HUES64 (cell line): ENCODE measurements around the gene WWC2.

Experiments
- H3K27ac ChIP-seq: 2 replicates; pipeline ENCODE4 v1.7.0; 2013; ENCODE audit warnings: low read depth, low read length, inconsistent platforms
- H3K27me3 ChIP-seq: 2 replicates; pipeline ENCODE4 v1.6.1; 2013; ENCODE audit warnings: mild to moderate bottlenecking, low read length; ENCODE audit not compliant: insufficient read depth
- H3K36me3 ChIP-seq: 2 replicates; pipeline ENCODE4 v1.6.1; 2013; ENCODE audit warnings: mild to moderate bottlenecking, low read length; ENCODE audit not compliant: insufficient read depth
- H3K4me1 ChIP-seq: 2 replicates; pipeline ENCODE4 v1.6.1; 2013; ENCODE audit warnings: mild to moderate bottlenecking, low read length, moderate library complexity; ENCODE audit not compliant: insufficient read depth
- H3K4me3 ChIP-seq: 2 replicates; pipeline ENCODE4 v1.5.1; 2013; ENCODE audit warnings: mild to moderate bottlenecking, low read length, moderate library complexity
- H3K9ac ChIP-seq: 2 replicates; pipeline ENCODE4 v1.6.1; 2013; ENCODE audit warnings: mild to moderate bottlenecking, low read depth, low read length
- H3K9me3 ChIP-seq: 2 replicates; pipeline ENCODE4 v1.6.1; 2013; ENCODE audit warnings: low read depth, low read length; ENCODE audit not compliant: insufficient read depth
- WGBS: fragments of 150-250, 120-280 bp; methylation state at CpG from one replicate; pipeline ENCODE4 v1.1.7; 2013; ENCODE audit warnings: missing lambda C conversion rate; 5-methylcytosine and 5-hydroxymethylcytosine counted together

The WWC2 gene

GRCh38 chr4:183284258-183284785 lies 185.3 kb downstream of the WWC2 start:
- peaks cover 96% of the 10 kb centered on the region for H3K36me3 ChIP-seq
- H3K27ac ChIP-seq = no peak overlapping the region
- WGBS = 96% methylated on average over 12 of the region's 12 CpGs
- H3K4me3 ChIP-seq = no peak overlapping the region
- no peaks in the 10 kb centered on the region for H3K9me3 ChIP-seq
- H3K4me1 ChIP-seq = no peaks in the 10 kb centered on the region
- H3K27me3 ChIP-seq = no peaks in the 10 kb centered on the region
- H3K9ac ChIP-seq = no peak overlapping the region

GRCh38 chr4:183284965-183285364 lies 185.9 kb downstream of the WWC2 start:
- peaks cover 100% of the 10 kb centered on the region for H3K36me3 ChIP-seq
- H3K27ac ChIP-seq = no peak overlapping the region
- H3K4me3 ChIP-seq = no peak overlapping the region
- no peaks in the 10 kb centered on the region for H3K9me3 ChIP-seq
- no peaks in the 10 kb centered on the region for H3K4me1 ChIP-seq
- 98% methylated on average over 4 of the region's 4 CpGs for WGBS
- no peak overlapping the region for H3K9ac ChIP-seq
- H3K27me3 ChIP-seq = no peaks in the 10 kb centered on the region

- Histone ChIP-seq H3K9me3 (no peaks in the 10 kb centered on the region), H3K27me3 (no peaks in the 10 kb centered on the region), H3K36me3 (peaks cover 100% of the 10 kb centered on the region), H3K9ac (no peak overlapping the region), H3K4me3 (no peak overlapping the region), H3K4me1 (no peaks in the 10 kb centered on the region), H3K27ac (no peak overlapping the region)
- 97% methylated on average over 7 of the region's 7 CpGs for WGBS
Observed at GRCh38 chr4:183285886-183286285, 186.8 kb downstream of the WWC2 start.

- Histone ChIP-seq H3K36me3 (peaks cover 100% of the 10 kb centered on the region), H3K9me3 (no peaks in the 10 kb centered on the region), H3K27ac (no peak overlapping the region), H3K4me3 (no peak overlapping the region), H3K27me3 (no peaks in the 10 kb centered on the region), H3K4me1 (no peaks in the 10 kb centered on the region), H3K9ac (no peak overlapping the region)
- WGBS = 95% methylated on average over 11 of the region's 11 CpGs
Observed at GRCh38 chr4:183286590-183287308, 187.7 kb downstream of the WWC2 start.

DNA sequence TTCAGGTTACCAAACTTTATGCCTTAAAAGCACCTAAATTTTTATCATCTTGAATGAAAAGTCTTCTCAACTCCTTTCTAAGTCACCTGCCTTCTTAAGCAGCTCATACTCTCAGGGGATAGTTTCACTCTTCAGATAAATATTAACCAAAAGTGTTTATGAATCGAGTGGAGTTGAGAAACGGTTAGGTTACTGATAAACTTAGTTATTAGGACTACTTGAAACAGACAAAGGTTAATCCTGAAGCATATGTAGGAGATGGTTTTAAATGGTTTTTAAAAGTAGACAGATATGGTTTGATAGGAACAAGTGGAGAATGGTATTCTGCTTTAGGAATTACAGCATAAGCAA lies 188.2 kb downstream of the WWC2 start:
- Histone ChIP-seq H3K9ac (no peak overlapping the region), H3K9me3 (no peaks in the 10 kb centered on the region), H3K36me3 (peaks cover 100% of the 10 kb centered on the region), H3K27ac (no peak overlapping the region), H3K4me1 (no peaks in the 10 kb centered on the region), H3K27me3 (no peaks in the 10 kb centered on the region), H3K4me3 (no peak overlapping the region)
- 98% methylated on average over 2 of the region's 2 CpGs for WGBS

DNA sequence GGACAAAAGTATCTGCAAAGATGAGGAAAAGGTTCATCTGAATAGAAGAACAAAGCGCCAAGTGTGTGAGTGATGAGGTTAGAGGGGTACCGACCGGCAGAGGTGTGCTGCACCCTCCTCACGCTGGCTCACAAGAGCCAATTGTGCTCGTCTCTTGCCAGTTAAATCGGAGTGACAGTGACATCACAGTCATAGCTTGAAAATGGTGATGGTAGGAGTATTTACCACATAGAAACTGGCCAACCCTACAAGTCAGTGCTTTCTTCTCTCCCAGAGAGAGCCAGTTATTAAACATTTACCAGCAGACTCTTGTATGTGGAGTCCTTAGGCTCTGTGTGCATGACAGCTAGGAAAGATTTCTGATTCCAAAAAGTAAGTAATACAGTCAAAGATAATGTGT lies 188.6 kb downstream of the WWC2 start:
- H3K36me3 ChIP-seq = peaks cover 100% of the 10 kb centered on the region

DNA sequence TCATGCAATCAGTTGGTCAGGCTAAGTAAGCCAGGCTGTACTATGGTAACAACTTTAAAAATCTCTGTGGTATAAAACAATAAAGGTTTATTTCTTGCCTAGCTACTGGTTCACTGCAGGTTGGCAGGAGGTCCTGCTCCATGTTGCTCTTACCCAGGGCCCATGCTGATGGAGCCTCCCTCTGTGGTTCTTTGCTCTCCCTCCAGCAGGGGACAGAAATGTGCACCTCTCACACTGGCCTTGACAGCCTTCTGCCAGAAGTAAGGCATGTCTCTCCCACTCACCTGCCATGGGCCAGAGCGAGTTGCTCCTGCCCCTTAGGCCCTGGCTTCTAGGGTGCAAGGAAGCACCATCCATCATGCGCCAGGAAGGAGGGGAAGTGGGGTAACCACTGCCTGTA lies 189.9 kb downstream of the WWC2 start:
- no peak overlapping the region for H3K4me3 ChIP-seq
- no peak overlapping the region for H3K27ac ChIP-seq
- 97% methylated on average over 2 of the region's 2 CpGs for WGBS
- H3K9ac ChIP-seq = no peak overlapping the region
- peaks cover 98% of the 10 kb centered on the region for H3K36me3 ChIP-seq
- no peaks in the 10 kb centered on the region for H3K27me3 ChIP-seq
- H3K4me1 ChIP-seq = no peaks in the 10 kb centered on the region
- no peaks in the 10 kb centered on the region for H3K9me3 ChIP-seq

More for the DNA sequence above, 188.6 kb downstream of the WWC2 start:
- 95% methylated on average over 6 of the region's 6 CpGs for WGBS
- Histone ChIP-seq H3K27ac (no peak overlapping the region), H3K4me3 (no peak overlapping the region), H3K9ac (no peak overlapping the region), H3K9me3 (no peaks in the 10 kb centered on the region), H3K27me3 (no peaks in the 10 kb centered on the region), H3K4me1 (no peaks in the 10 kb centered on the region)

DNA sequence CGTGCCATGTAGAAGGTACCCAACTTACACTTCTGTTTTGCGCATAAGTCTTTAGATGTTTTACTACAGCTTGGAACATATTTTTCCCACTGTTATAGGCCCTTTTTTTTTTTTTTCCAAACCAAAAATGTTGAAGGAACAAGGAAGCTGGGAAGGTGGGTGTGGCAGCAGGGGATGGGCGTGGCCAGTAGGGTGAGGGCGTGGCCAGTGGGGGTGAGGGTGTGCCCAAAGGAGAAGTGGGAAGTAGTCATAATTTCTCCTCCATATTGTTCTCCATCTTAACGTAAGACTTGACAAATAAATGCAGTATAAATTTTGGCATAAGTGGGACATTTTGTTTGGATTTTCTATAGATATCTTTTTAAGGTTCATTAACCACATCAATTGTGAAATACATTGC lies 190.6 kb downstream of the WWC2 start:
- Histone ChIP-seq H3K27me3 (no peaks in the 10 kb centered on the region), H3K9me3 (no peaks in the 10 kb centered on the region), H3K36me3 (peaks cover 98% of the 10 kb centered on the region), H3K4me3 (no peak overlapping the region), H3K9ac (no peak overlapping the region), H3K4me1 (no peaks in the 10 kb centered on the region), H3K27ac (no peak overlapping the region)
- WGBS = over 99% methylated on average over 3 of the region's 5 CpGs

GRCh38 chr4:183291070-183291469 lies 192.0 kb downstream of the WWC2 start:
- Histone ChIP-seq H3K9me3 (no peaks in the 10 kb centered on the region), H3K4me3 (no peak overlapping the region), H3K27me3 (no peaks in the 10 kb centered on the region), H3K27ac (no peak overlapping the region), H3K9ac (no peak overlapping the region), H3K36me3 (peaks cover 98% of the 10 kb centered on the region), H3K4me1 (no peaks in the 10 kb centered on the region)
- 90% methylated on average over 2 of the region's 2 CpGs for WGBS

- WGBS = 94% methylated on average over 10 of the region's 10 CpGs
- no peak overlapping the region; the same call in 1 of the 2 replicates for H3K27ac ChIP-seq
- H3K9me3 ChIP-seq = no peaks in the 10 kb centered on the region
- H3K9ac ChIP-seq = no peak overlapping the region
- no peaks in the 10 kb centered on the region for H3K4me1 ChIP-seq
- H3K36me3 ChIP-seq = peaks cover 83% of the 10 kb centered on the region
- H3K4me3 ChIP-seq = no peak overlapping the region
- H3K27me3 ChIP-seq = no peaks in the 10 kb centered on the region
Observed at GRCh38 chr4:183295711-183296110, 196.7 kb downstream of the WWC2 start.

GRCh38 chr4:183297675-183298074 lies 198.6 kb downstream of the WWC2 start:
- Histone ChIP-seq H3K9ac (no peak overlapping the region), H3K4me3 (no peak overlapping the region)

DNA sequence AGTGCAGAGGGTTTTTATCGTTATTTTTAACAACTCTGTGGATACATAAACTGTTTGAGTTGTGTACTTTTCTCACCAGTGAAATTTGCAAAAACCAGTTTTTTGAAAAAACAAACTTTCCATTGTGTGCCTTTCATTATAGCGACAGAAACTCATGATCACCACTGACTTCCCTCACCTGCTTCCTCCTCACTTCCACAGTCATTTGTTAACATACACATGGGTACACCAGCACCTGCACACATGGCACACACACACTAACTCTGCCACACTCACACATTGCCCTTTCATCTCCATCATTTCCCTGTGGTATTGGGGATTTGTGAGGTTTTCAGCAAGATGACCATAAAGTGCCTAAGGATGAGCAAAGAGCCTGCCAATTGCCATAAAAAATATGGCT lies 200.4 kb downstream of the WWC2 start:
- 94% methylated on average over 1 of the region's 2 CpGs for WGBS
- Histone ChIP-seq H3K9me3 (no peaks in the 10 kb centered on the region), H3K9ac (no peak overlapping the region), H3K27ac (no peak overlapping the region), H3K4me1 (no peaks in the 10 kb centered on the region), H3K27me3 (no peaks in the 10 kb centered on the region), H3K36me3 (peaks cover 75% of the 10 kb centered on the region), H3K4me3 (no peak overlapping the region)

More at GRCh38 chr4:183297675-183298074, 198.6 kb downstream of the WWC2 start:
- 90% methylated on average over 3 of the region's 3 CpGs for WGBS
- Histone ChIP-seq H3K27ac (no peak overlapping the region), H3K4me1 (no peaks in the 10 kb centered on the region), H3K27me3 (no peaks in the 10 kb centered on the region), H3K36me3 (peaks cover 79% of the 10 kb centered on the region), H3K9me3 (no peaks in the 10 kb centered on the region)
